Stomach (tissue), 9 donors: ENCODE data around the gene SRGAP2C. TPM values are rescaled to one million over a fixed set of nuclear protein-coding genes. Genes with fewer than 3 reads are reported as not detected.
"Not testable (repeated sequence)": the region's sequence is repeated elsewhere in the genome, so short reads cannot be mapped to it uniquely, and the experiment has no call there.

Source experiments
- DNase-seq, 2 donors: peaks; one replicate each; pipeline versions ENCODE4 v3.0.0 to v3.0.0-alpha.2; 2013 to 2019
- H3K27ac ChIP-seq, 5 donors: fragments of 200-600 bp in 4 of 5; sonication (generic) in 4 of 5; one replicate each; pipeline ENCODE4 v1.5.1; 2013 to 2019; ENCODE audit warnings: mild to moderate bottlenecking in 1 of 5, moderate library complexity in 1 of 5
- H3K27me3 ChIP-seq, 3 donors: fragments of 200-600 bp; sonication (generic); one replicate each; pipeline ENCODE4 v1.5.1; 2017 to 2019; ENCODE audit warnings: mixed run types in 1 of 3
- H3K36me3 ChIP-seq, 4 donors: fragments of 200-600 bp; sonication (generic); 1 replicate in 3 of 4; 2 replicates in 1 of 4; pipeline ENCODE4 v1.5.1; 2016 to 2019
- H3K4me1 ChIP-seq, 4 donors: fragments of 200-600 bp; sonication (generic); one replicate each; pipeline ENCODE4 v1.5.1; 2016 to 2019
- H3K4me3 ChIP-seq, 4 donors: fragments of 200-600 bp; sonication (generic) in 3 of 4; one replicate each; pipeline ENCODE4 v1.5.1; 2016 to 2019; ENCODE audit warnings: mild to moderate bottlenecking in 1 of 4
- H3K9me3 ChIP-seq, 4 donors: fragments of 200-600 bp; sonication (generic); one replicate each; pipeline ENCODE4 v1.5.1; 2016 to 2019
- WGBS, 5 donors: extraction: QIAGEN DNeasy Blood & Tissue Kit in 3 of 5; methylation state at CpG; one replicate each; pipeline versions ENCODE4 v1.1.5 to v1.1.7; 2013 to 2018; 5-methylcytosine and 5-hydroxymethylcytosine counted together
- intact Hi-C: fragments of 100-400 bp; cut with DNase I; formaldehyde crosslinking; loops from one replicate; pipeline ENCODE4 v1.15.1; 2023; ENCODE audit warnings: low total_unique reads
- polyA plus RNA-seq, 3 donors: library from polyadenylated mRNA; stranded (reverse); fragments of 200-250 nt; gene quantifications; one replicate each; pipeline ENCODE4 v1.2.3, GENCODE V29; 2013
- total RNA-seq, 5 donors: library from RNA; depleted of rRNA; stranded (reverse); fragments of >200 nt; gene quantifications; one replicate each; pipeline versions ENCODE4 v1.1.0 to v1.2.3, GENCODE V29; 2014 to 2016
- TF ChIP-seq, protein P1 (sequence below), 7 experiments: fragments of 450-650 bp in 4 of 7; fragments of 200-600 bp in 3 of 7; sonication (generic) in 3 of 7; IDR thresholded peaks; one replicate each; pipeline ENCODE4 v1.5.1; 2016 to 2019; ENCODE audit warnings: antibody characterized with exemption in 7 of 7, control low read depth in 2 of 7, mild to moderate bottlenecking in 1 of 7
- donor health status: healthy with polysubstance abuse.
- donor health status: Bipolar disorder and iron deficiency.
- donor health status: healthy.

The SRGAP2C gene
- total and polyA plus RNA-seq, 8 donors, result 2.3 to 17.6 (median 4.4) TPM

DNA sequence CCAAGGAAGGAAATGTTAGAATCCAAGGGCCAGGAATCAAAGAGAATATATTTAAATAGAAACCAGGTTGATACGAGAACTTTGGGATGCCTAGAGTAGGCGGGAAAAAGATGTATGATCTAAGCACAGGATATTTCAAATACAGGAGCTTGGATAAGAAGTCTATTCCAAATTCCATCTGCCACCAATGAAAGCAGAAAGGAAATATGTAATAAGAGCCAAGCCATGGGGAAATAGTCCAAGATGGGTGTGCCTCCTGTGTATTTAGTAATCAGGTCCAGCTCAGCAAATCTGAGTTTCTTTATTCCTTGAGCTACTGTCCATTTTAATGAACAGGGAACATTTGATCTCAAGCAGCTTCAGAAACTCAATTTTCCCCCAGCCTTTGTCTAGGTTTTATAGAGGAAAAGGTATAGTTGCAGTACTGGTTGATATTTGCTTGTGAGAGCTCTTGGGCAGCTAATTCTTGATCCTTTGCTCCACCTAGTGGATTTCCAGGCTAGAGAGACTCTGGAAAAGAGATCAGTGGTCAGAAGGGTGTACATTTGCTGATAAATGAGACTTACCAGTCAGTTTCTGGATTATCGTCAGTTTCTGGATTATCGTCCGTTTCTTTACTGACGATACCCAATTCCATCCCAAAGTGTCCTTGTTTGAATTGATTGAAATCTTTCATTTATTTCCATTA is 29.0 kb upstream of the SRGAP2C start:
- intact Hi-C loops, H3K4me1 ChIP-seq, H3K27ac ChIP-seq, H3K9me3 ChIP-seq, H3K36me3 ChIP-seq, H3K27me3 ChIP-seq, H3K4me3 ChIP-seq: not testable (repeated sequence)
- DNase-seq, result peak in 1 of 2 donors; percentile 21
- WGBS, 5 donors, result 56 to 72% (median 61%) methylated on average over 6 of the region's 6 CpGs
- TF ChIP-seq, protein P1, sequence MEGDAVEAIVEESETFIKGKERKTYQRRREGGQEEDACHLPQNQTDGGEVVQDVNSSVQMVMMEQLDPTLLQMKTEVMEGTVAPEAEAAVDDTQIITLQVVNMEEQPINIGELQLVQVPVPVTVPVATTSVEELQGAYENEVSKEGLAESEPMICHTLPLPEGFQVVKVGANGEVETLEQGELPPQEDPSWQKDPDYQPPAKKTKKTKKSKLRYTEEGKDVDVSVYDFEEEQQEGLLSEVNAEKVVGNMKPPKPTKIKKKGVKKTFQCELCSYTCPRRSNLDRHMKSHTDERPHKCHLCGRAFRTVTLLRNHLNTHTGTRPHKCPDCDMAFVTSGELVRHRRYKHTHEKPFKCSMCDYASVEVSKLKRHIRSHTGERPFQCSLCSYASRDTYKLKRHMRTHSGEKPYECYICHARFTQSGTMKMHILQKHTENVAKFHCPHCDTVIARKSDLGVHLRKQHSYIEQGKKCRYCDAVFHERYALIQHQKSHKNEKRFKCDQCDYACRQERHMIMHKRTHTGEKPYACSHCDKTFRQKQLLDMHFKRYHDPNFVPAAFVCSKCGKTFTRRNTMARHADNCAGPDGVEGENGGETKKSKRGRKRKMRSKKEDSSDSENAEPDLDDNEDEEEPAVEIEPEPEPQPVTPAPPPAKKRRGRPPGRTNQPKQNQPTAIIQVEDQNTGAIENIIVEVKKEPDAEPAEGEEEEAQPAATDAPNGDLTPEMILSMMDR (IDR thresholded peaks at IDR 0.05), result peak in 1 of 7 experiments; percentile 17

DNA sequence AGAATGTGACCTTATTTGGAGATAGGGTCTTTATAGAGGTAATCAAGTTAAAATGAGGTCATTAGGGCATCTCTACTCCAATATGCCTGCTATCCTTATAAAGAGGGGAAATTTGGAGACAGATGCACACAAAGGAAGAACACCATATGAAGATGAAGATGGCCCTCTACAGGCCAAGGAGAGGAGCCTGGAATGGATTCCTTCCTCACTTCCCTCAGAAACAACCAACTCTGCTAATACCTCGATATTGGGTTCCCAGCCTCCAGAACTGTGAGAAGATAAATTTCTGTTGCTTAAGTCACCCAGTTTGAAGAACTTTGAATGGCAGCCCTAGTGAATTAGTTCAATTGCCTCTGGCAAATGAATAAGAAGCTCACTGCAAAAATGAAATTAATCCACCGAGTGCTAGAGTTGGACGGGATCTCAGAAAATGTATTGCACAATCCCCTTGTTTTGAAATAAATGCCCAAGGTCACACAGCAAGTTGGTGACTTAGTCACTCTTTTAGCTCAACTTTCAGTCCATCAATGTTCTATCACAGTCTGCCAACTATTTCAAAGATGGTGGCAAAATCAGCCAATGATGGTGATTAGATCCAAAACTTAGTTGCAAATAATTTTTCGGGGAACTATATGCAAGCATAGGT is 27.7 kb upstream of the SRGAP2C start:
- H3K9me3 ChIP-seq, intact Hi-C loops, H3K27me3 ChIP-seq, H3K27ac ChIP-seq, H3K4me1 ChIP-seq, H3K4me3 ChIP-seq, DNase-seq, H3K36me3 ChIP-seq: not testable (repeated sequence)
- WGBS, 5 donors, result no CpG with 5 or more reads among the region's 4 CpGs

DNA sequence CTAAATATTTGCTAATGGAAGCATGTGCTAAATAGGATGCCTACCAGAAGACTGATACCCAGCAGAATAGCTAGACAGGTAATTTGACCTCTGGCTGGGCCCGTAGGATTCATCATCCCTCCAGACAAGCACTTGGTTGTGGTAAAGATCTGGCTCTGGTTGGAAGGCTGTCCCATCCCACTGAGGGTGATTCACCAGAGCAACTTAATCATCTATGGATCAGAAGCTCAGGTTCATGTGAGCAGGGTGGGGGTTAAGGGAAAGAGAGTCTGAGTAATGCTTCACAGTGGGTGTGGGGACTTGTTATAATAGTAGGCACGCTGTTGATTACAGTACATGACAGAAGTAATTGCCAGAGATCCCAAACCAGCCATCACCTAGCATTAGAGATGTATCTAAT is 27.2 kb upstream of the SRGAP2C start:
- WGBS, 5 donors, result 90 to 96% methylated on average over 1 of the region's 2 CpGs; no CpG with 5 or more reads in 3 of the 5 donors
- H3K27me3 ChIP-seq, H3K27ac ChIP-seq, H3K4me3 ChIP-seq, H3K36me3 ChIP-seq, H3K4me1 ChIP-seq, intact Hi-C loops, H3K9me3 ChIP-seq, DNase-seq: not testable (repeated sequence)

DNA sequence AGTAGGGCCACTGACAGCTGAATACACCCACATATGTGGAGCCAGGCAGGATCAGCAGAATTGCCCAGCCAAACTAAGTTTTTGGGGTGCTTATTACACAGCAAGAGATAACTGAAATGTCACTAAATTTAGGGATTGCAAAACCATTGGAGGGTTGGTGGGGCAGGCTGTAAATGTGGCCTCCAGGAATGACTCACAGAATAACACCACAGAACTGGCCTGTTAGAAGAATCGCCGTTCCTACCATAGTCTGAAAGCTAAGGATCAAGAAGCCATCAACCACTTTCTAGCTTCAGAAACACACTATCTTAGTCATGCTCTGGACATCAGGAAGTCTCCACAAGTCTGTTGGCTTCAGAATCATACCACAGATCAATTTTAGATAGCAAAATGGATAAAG is 24.7 kb upstream of the SRGAP2C start:
- DNase-seq, H3K27me3 ChIP-seq, H3K9me3 ChIP-seq, H3K27ac ChIP-seq, H3K4me3 ChIP-seq, intact Hi-C loops, H3K4me1 ChIP-seq, H3K36me3 ChIP-seq: not testable (repeated sequence)
- WGBS, 5 donors, result 57 to 95% (median 89%) methylated on average over 2 of the region's 2 CpGs

DNA sequence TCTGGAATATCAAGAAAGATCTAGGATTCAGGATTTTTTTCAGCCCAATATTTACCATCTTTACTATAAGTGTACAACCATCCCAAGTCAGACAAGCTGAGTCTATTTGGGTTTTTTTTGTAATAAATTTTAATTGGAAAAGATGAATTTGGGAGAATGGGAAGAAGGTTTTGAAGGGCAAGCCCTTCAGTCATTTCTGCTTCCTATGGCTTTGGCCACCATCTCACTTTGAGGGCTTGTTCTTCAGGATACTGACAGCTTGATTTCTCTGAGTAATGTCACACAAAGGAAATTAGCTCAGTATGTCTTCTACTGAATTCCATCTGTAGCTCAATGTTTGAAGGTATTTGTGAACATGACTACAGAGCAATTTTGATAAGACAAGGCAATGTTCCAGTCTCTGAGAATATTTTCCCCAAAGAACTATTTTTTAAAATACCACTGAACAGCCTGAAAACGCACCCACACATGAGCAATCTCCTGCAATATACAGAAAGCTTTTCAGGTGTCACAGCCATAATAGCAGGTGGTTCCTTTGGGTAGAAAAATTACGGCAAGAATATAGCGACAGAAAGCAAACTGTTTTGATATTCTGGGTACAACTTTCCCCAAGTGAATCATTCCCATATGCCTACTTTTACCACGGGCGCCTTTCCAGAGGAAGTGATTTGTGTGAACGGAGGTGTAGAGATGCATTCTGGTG is 23.4 kb upstream of the SRGAP2C start:
- H3K4me3 ChIP-seq, intact Hi-C loops, DNase-seq, H3K4me1 ChIP-seq, H3K27me3 ChIP-seq, H3K9me3 ChIP-seq, H3K27ac ChIP-seq, H3K36me3 ChIP-seq: not testable (repeated sequence)
- WGBS, 5 donors, result 87 to 100% (median 89%) methylated on average over 1 to 5 of the region's 6 CpGs

DNA sequence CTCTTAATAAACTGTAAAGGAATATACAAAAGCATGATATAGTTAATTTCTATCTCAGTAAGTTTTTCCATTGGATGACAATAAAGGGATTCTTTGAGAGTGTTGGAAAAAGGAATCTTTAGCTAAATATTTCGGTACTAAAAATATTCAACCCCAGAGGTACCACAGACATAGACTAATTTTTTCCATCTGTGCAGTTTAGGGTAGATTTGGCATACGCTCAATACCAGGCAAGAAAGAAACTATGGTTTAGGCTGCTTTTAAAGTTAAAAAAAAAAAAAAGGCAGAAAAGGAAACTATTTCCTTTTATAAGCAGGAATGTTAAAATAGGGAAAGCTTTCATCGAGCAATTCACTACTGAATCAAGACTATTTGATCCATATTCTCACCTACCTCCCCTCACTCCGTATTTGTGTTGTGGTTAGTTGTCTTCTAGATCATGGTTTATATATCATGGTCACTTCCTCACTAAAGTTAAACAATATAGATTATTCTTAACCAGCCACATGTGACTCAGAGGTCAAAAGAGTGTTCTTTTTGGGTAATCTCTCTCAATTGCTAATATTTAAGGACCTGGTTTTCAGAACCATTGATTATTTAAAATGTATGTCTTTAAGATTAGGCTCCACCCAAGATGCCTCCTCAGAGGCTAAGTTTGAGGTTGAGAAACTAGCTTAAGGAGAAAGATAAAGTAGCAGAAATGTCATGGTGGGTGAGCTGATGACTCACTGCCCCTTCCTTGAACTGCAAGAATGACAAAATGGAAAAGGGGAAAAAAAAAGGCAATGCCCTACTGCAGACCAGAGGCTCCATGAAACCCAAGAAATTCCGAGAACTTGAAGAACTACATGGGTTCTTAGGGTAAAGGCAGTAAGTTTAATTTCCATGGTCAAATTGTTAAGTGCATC is 20.7 kb upstream of the SRGAP2C start:
- H3K4me1 ChIP-seq, H3K27me3 ChIP-seq, H3K4me3 ChIP-seq, H3K36me3 ChIP-seq, intact Hi-C loops, DNase-seq, H3K9me3 ChIP-seq, H3K27ac ChIP-seq: not testable (repeated sequence)
- 72 to 97% (median 76%) methylated on average over 2 to 4 of the region's 5 CpGs for WGBS, 5 donors

DNA sequence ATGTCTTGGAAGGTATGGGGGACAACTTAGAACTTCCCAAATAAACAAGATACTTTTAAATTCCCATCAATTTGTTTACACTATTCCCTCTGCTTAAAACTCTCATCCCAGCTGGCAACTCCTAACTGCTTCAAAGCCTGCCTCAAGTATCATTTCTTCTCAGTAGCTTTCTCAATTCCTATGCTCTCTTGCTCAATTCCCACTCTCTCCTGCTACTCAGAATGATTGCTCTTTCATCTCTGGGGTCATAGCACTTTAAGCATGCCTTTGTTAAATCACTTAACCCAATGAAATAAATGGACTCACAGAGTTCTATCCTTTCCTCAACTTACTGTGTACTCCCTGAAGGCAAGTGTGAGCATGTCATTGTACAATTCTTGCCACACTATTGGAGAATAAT is 19.5 kb upstream of the SRGAP2C start:
- H3K27ac ChIP-seq, intact Hi-C loops, DNase-seq, H3K9me3 ChIP-seq, H3K27me3 ChIP-seq, H3K4me1 ChIP-seq, H3K36me3 ChIP-seq, H3K4me3 ChIP-seq: not testable (repeated sequence)

DNA sequence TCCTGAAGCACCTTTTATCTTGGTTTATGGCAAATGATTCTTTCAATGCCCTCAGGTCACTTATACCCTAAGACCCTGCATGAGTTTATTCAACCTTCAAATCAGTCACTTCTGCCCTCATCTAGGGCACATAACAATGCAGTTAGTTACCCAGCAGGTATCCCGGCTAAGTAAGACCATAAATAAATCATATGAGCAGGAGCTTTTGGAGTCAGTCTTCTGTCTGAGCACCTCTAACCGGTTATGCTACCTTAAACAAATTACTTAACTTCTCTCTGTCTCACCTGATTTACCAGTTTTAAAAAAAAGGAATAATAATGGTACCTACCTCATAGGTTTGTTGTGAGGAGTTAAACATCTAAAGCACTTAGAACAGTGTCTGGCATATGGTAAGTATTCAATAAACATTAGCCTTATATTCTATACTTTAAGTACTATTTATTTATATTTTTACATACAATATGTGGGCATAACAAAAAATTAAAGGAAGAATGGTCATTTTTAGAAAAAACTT is 17.5 kb upstream of the SRGAP2C start:
- H3K9me3 ChIP-seq, H3K27ac ChIP-seq, H3K27me3 ChIP-seq, H3K36me3 ChIP-seq, H3K4me3 ChIP-seq, DNase-seq, intact Hi-C loops, H3K4me1 ChIP-seq: not testable (repeated sequence)
- 67 to 91% (median 76%) methylated on average over 2 of the region's 2 CpGs for WGBS, 5 donors

DNA sequence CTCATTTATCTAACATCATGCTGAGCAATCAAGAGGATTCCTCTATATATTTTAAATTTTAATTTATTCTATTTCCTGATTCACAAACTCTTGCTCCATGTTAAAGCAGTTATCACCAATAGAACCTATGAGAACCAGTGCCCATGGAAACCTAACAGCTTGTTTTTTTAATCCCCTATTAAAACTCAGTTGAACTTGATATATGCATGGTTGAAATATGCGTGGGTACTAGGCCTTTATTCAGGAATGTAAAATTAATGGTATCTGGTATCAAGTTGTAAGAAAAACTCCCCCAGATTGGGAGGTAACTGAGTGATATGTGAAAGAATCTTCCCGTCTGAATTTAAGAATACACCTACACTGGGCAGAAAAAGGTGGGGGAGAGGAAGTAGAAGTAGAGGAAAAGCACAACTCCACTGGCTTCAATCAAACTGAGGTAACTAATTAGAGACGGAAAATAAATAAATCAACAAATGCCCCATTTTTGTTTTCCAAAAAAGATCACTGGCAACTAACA is 16.6 kb upstream of the SRGAP2C start:
- H3K36me3 ChIP-seq, H3K27ac ChIP-seq, DNase-seq, H3K4me3 ChIP-seq, H3K9me3 ChIP-seq, intact Hi-C loops, H3K4me1 ChIP-seq, H3K27me3 ChIP-seq: not testable (repeated sequence)
- WGBS, 5 donors, result 93 to 100% (median 100%) methylated on average over 1 to 2 of the region's 3 CpGs

DNA sequence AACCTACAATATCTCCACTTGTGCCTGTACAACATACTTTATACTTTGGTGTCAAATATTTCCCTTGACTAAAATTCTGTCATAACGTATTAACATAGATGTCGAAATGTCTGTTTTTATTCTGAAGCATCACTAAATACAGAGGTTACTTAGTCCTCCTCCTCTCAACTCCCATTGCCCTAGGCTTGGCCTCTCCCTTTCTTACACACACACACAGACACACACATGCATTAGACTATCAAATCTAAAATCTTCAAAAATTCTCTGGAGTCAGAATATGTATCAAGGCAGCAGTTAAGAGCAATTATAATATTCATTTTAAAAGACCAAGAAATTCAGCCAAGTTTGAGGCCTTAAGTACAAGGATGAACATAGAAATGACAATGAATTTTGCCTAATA is 8.1 kb upstream of the SRGAP2C start:
- H3K27me3 ChIP-seq, DNase-seq, H3K4me3 ChIP-seq, H3K4me1 ChIP-seq, H3K9me3 ChIP-seq, H3K36me3 ChIP-seq, H3K27ac ChIP-seq, intact Hi-C loops: not testable (repeated sequence)
- 92 to 100% (median 95%) methylated on average over 2 of the region's 2 CpGs for WGBS, 5 donors
